ENCODE results near the gene FBXO11. TPM values are rescaled to one million over a fixed set of nuclear protein-coding genes. Genes with fewer than 3 reads are reported as not detected.
"Not testable (repeated sequence)": the region's sequence is repeated elsewhere in the genome, so short reads cannot be mapped to it uniquely, and the experiment has no call there.

FBXO11 gene
- total RNA-seq, 1 donor from 2014 or later: 89.1 TPM

GRCh38 chr2:47903781-47904490, 2.4 kb downstream of the FBXO11 start:
- H3K9me3 Mint-ChIP-seq: no peaks in the 10 kb centered on the region
- H3K27ac Mint-ChIP-seq: peak overlapping the region; percentile 96
- ATAC-seq (ENCODE audit: low read depth) (no peak), DNase-seq (no peak)
- H3K27me3 Mint-ChIP-seq: no peaks in the 10 kb centered on the region
- H3K4me3 Mint-ChIP-seq: peak overlapping the region; percentile 97
- TF ChIP-seq CTCF (IDR thresholded peaks at IDR 0.05): no peak
- peaks cover 25% of the 10 kb centered on the region for H3K36me3 Mint-ChIP-seq (ENCODE audit: low read depth)
- ChIA-PET CTCF (no interaction called here), POLR2A (interaction anchor here (0.6 kb wide), 1 partner anchor 975 kb away, joined by 3 read pairs; no protein-coding TSS in a partner anchor)
- intact Hi-C loops (cut with micrococcal nuclease): no loop called here
- peaks cover 56% of the 10 kb centered on the region for H3K4me1 Mint-ChIP-seq

GRCh38 chr2:47901892-47902291, 4.4 kb downstream of the FBXO11 start:
- H3K9me3 Mint-ChIP-seq; DNase-seq; POLR2A ChIA-PET; H3K27me3 Mint-ChIP-seq; ATAC-seq (ENCODE audit: low read depth); intact Hi-C loops (cut with micrococcal nuclease); H3K4me3 Mint-ChIP-seq: not testable (repeated sequence)
- CTCF ChIA-PET: interaction anchor here (0.7 to 1.6 kb wide), 2 partner anchors 44 to 565 kb away, joined by 3 to 7 read pairs; no protein-coding TSS in a partner anchor
- H3K36me3 Mint-ChIP-seq (ENCODE audit: low read depth): peaks cover 24% of the 10 kb centered on the region
- peak overlapping the region; percentile 56 for H3K27ac Mint-ChIP-seq
- peaks cover 65% of the 10 kb centered on the region for H3K4me1 Mint-ChIP-seq

- ATAC-seq (ENCODE audit: low read depth): no peak
These were observed 5.4 kb downstream of the FBXO11 start for GRCh38 chr2:47900857-47901256.

GRCh38 chr2:47899915-47900816, 6.1 kb downstream of the FBXO11 start:
- intact Hi-C loops (cut with micrococcal nuclease): no loop called here
- H3K27me3 Mint-ChIP-seq: no peaks in the 10 kb centered on the region
- ATAC-seq (ENCODE audit: low read depth) (no peak), DNase-seq (no peak)
- H3K27ac Mint-ChIP-seq: peak overlapping the region; percentile 83
- TF ChIP-seq CTCF (IDR thresholded peaks at IDR 0.05): no peak
- H3K4me3 Mint-ChIP-seq: peak overlapping the region; percentile 41
- peaks cover 75% of the 10 kb centered on the region for H3K4me1 Mint-ChIP-seq
- CTCF ChIA-PET: interaction anchor here (0.9 kb wide), 1 partner anchor 42 kb away, joined by 4 read pairs; no protein-coding TSS in a partner anchor
- POLR2A ChIA-PET: interaction anchor here (0.5 to 1.4 kb wide), 3 partner anchors 14 to 117 kb away, joined by 3 to 5 read pairs (median 3); partner anchors contain the start of gene MSH6
- H3K9me3 Mint-ChIP-seq: no peaks in the 10 kb centered on the region
- peaks cover 17% of the 10 kb centered on the region for H3K36me3 Mint-ChIP-seq (ENCODE audit: low read depth)

More at GRCh38 chr2:47900857-47901256, 5.4 kb downstream of the FBXO11 start:
- TF ChIP-seq CTCF (IDR thresholded peaks at IDR 0.05): no peak
- POLR2A ChIA-PET: no interaction called here
- Mint-ChIP-seq H3K36me3 (ENCODE audit: low read depth) (peaks cover 17% of the 10 kb centered on the region), H3K27me3 (no peaks in the 10 kb centered on the region), H3K9me3 (no peaks in the 10 kb centered on the region), H3K4me1 (peaks cover 71% of the 10 kb centered on the region), H3K27ac (no peak overlapping the region), H3K4me3 (no peak overlapping the region)
- intact Hi-C loops (cut with micrococcal nuclease): no loop called here
- CTCF ChIA-PET: interaction anchor here (1.6 kb wide), 1 partner anchor 43 kb away, joined by 7 read pairs; no protein-coding TSS in a partner anchor
- DNase-seq: no peak

- peaks cover 80% of the 10 kb centered on the region for H3K4me1 Mint-ChIP-seq
- H3K27ac Mint-ChIP-seq: peak overlapping the region; percentile 91
- no peak for TF ChIP-seq CTCF (IDR thresholded peaks at IDR 0.05)
- H3K9me3 Mint-ChIP-seq: no peaks in the 10 kb centered on the region
- peak; percentile 68 for ATAC-seq (ENCODE audit: low read depth)
- no peak for DNase-seq
- intact Hi-C loops (cut with micrococcal nuclease): loop anchor here (1.0 kb wide), 1 partner anchor 8 kb away; the partner anchor contains the start of gene FBXO11
- no peaks in the 10 kb centered on the region for H3K27me3 Mint-ChIP-seq
- POLR2A ChIA-PET: interaction anchor here (0.6 to 2.4 kb wide), 7 partner anchors 9 to 451 kb away, joined by 3 to 21 read pairs (median 3); partner anchors contain the start of genes FBXO11 and MSH6
- CTCF ChIA-PET: interaction anchor here (1.0 to 2.4 kb wide), 2 partner anchors 9 to 32 kb away, joined by 3 to 10 read pairs; no protein-coding TSS in a partner anchor
- peaks cover 6% of the 10 kb centered on the region for H3K36me3 Mint-ChIP-seq (ENCODE audit: low read depth)
- H3K4me3 Mint-ChIP-seq: peak overlapping the region; percentile 76
These were observed 8.2 kb downstream of the FBXO11 start for GRCh38 chr2:47897883-47898731.

GRCh38 chr2:47897191-47897882, 9.0 kb downstream of the FBXO11 start:
- POLR2A ChIA-PET: interaction anchor here (0.6 to 2.4 kb wide), 5 partner anchors 9 to 450 kb away, joined by 3 to 21 read pairs (median 3); partner anchors contain the start of genes FBXO11 and MSH6
- peaks cover 76% of the 10 kb centered on the region for H3K4me1 Mint-ChIP-seq
- CTCF ChIA-PET: interaction anchor here (2.4 kb wide), 1 partner anchor 10 kb away, joined by 10 read pairs; no protein-coding TSS in a partner anchor
- DNase-seq; H3K9me3 Mint-ChIP-seq; H3K36me3 Mint-ChIP-seq (ENCODE audit: low read depth); H3K27me3 Mint-ChIP-seq; intact Hi-C loops (cut with micrococcal nuclease): not testable (repeated sequence)
- peak overlapping the region; percentile 76 for H3K4me3 Mint-ChIP-seq
- peak; percentile 29 for ATAC-seq (ENCODE audit: low read depth)
- H3K27ac Mint-ChIP-seq: peak overlapping the region; percentile 91

All from activated B cell treated with CpG ODN at 0.5 μM for 24 hours (primary cell).